ENCODE data around the gene POU4F3. TPM values are rescaled to one million over a fixed set of nuclear protein-coding genes. Genes with fewer than 3 reads are reported as not detected.

POU4F3 gene
- total RNA-seq, 1 experiment from 2014 or later, result not detected

DNA sequence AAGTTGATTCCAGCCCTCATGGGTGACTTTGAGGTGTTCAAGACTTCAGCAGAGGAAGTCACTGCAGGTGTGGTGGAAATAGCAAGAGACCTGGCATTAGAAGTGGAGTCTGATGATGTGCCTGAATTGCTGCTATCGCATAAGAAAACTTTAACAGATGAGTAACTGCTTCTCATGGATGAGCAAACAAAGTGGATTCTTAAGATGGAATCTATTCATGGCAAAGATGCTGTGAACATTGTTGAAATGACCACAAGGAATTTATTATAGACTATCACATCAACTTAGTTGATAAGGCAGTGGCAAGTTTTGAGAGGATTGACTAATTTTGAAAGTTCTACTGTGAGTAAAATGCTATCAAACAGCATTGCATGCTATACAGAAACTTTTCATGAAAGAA lies 17.1 kb upstream of the POU4F3 start:
- peaks cover 16% of the 10 kb centered on the region for H3K9me3 Mint-ChIP-seq
- no peaks in the 10 kb centered on the region for H3K4me1 Mint-ChIP-seq
- no peak overlapping the region for H3K27ac Mint-ChIP-seq
- H3K36me3 Mint-ChIP-seq, result no peaks in the 10 kb centered on the region
- ChIA-PET CTCF (no interaction called here), POLR2A (no interaction called here)
- TF ChIP-seq, protein P1, sequence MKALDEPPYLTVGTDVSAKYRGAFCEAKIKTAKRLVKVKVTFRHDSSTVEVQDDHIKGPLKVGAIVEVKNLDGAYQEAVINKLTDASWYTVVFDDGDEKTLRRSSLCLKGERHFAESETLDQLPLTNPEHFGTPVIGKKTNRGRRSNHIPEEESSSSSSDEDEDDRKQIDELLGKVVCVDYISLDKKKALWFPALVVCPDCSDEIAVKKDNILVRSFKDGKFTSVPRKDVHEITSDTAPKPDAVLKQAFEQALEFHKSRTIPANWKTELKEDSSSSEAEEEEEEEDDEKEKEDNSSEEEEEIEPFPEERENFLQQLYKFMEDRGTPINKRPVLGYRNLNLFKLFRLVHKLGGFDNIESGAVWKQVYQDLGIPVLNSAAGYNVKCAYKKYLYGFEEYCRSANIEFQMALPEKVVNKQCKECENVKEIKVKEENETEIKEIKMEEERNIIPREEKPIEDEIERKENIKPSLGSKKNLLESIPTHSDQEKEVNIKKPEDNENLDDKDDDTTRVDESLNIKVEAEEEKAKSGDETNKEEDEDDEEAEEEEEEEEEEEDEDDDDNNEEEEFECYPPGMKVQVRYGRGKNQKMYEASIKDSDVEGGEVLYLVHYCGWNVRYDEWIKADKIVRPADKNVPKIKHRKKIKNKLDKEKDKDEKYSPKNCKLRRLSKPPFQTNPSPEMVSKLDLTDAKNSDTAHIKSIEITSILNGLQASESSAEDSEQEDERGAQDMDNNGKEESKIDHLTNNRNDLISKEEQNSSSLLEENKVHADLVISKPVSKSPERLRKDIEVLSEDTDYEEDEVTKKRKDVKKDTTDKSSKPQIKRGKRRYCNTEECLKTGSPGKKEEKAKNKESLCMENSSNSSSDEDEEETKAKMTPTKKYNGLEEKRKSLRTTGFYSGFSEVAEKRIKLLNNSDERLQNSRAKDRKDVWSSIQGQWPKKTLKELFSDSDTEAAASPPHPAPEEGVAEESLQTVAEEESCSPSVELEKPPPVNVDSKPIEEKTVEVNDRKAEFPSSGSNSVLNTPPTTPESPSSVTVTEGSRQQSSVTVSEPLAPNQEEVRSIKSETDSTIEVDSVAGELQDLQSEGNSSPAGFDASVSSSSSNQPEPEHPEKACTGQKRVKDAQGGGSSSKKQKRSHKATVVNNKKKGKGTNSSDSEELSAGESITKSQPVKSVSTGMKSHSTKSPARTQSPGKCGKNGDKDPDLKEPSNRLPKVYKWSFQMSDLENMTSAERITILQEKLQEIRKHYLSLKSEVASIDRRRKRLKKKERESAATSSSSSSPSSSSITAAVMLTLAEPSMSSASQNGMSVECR (CRISPR knock-in tag; IDR thresholded peaks at IDR 0.05; ENCODE audit: borderline replicate concordance), result no peak
- TF ChIP-seq MXD4 (CRISPR knock-in tag; IDR thresholded peaks at IDR 0.05; ENCODE audit: borderline replicate concordance), result no peak
- TF ChIP-seq, protein P2, sequence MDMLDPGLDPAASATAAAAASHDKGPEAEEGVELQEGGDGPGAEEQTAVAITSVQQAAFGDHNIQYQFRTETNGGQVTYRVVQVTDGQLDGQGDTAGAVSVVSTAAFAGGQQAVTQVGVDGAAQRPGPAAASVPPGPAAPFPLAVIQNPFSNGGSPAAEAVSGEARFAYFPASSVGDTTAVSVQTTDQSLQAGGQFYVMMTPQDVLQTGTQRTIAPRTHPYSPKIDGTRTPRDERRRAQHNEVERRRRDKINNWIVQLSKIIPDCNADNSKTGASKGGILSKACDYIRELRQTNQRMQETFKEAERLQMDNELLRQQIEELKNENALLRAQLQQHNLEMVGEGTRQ (CRISPR knock-in tag; IDR thresholded peaks at IDR 0.05), result no peak
- TF ChIP-seq, protein P3, sequence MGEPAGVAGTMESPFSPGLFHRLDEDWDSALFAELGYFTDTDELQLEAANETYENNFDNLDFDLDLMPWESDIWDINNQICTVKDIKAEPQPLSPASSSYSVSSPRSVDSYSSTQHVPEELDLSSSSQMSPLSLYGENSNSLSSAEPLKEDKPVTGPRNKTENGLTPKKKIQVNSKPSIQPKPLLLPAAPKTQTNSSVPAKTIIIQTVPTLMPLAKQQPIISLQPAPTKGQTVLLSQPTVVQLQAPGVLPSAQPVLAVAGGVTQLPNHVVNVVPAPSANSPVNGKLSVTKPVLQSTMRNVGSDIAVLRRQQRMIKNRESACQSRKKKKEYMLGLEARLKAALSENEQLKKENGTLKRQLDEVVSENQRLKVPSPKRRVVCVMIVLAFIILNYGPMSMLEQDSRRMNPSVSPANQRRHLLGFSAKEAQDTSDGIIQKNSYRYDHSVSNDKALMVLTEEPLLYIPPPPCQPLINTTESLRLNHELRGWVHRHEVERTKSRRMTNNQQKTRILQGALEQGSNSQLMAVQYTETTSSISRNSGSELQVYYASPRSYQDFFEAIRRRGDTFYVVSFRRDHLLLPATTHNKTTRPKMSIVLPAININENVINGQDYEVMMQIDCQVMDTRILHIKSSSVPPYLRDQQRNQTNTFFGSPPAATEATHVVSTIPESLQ (CRISPR knock-in tag; IDR thresholded peaks at IDR 0.05), result no peak
- no peak for TF ChIP-seq ESRRA (CRISPR knock-in tag; IDR thresholded peaks at IDR 0.05; ENCODE audit: borderline replicate concordance)
- no peak for TF ChIP-seq NR3C1 (CRISPR knock-in tag; conservative IDR thresholded peaks at IDR 0.05; ENCODE audit: low read depth)
- TF ChIP-seq TEAD4 (CRISPR knock-in tag; IDR thresholded peaks at IDR 0.05), result no peak
- TF ChIP-seq, protein P4, sequence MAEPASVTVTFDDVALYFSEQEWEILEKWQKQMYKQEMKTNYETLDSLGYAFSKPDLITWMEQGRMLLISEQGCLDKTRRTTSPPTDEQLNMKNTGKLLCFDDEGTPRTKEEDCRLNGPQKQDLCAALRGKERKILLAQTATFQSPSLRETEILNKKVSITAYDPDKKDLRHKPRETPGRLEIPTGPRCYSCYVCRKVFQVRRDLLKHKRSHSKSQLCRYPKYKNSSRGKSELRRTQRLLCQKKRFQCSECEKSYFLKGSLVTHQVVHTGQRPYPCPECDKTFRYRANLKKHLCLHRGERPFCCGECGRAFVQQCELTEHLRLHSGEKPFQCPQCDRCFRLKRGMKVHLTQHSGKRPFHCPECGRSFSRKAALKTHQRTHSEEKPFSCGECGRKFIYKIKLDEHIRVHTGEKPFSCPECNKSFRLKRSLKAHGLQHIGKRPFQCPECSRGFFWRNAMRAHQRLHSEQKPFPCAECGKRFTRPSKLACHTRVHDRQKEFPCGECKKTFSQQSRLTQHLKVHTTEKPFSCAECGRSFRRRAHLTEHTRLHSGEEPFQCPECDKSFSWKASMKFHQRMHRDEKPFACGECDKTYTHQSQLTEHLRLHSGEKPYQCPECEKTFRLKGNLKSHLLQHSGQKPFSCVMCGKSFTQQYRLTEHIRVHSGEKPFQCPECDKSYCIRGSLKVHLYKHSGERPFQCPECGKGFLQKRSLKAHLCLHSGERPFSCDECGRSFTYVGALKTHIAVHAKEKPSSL (CRISPR knock-in tag; conservative IDR thresholded peaks at IDR 0.05), result no peak
- H3K4me3 Mint-ChIP-seq, result no peak overlapping the region
- DNase-seq (ENCODE audit: low spot score) (no peak), ATAC-seq (no peak)
- H3K27me3 Mint-ChIP-seq (ENCODE audit: low read depth), result peaks cover 16% of the 10 kb centered on the region

DNA sequence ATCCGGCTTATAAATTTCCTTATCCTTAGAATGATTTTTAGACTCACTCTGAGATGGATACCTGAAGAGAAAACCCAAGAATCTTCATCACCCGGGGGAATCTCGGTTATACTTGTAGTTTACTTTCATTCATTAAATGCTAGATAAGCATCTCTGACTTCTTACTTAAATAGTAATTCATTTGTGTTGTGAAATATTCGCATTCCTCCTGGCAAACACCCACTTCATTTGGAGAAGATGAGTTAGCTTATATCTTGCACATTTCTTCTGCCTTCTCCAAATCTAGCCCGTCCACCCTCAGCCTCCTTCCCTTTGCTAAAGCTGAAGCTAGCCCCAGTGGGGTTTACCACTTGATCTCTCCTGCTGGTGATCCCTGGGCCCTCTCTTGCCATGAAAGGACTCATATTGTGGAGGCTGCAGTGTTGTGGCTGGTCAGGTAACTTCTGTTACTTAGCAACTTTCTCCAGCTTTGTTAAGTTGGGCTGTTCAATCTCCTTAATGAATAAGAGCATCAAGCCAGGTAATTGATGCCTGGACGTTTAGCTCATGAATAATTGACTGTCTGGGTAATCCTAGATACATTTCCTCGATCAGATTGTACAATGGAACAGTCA lies 11.3 kb upstream of the POU4F3 start:
- POLR2A ChIA-PET, result no interaction called here

More for the DNA sequence above, 11.3 kb upstream of the POU4F3 start:
- peaks cover 34% of the 10 kb centered on the region for H3K27me3 Mint-ChIP-seq (ENCODE audit: low read depth)
- no peak overlapping the region for H3K4me3 Mint-ChIP-seq
- peaks cover 13% of the 10 kb centered on the region for H3K4me1 Mint-ChIP-seq
- TF ChIP-seq, protein P5, sequence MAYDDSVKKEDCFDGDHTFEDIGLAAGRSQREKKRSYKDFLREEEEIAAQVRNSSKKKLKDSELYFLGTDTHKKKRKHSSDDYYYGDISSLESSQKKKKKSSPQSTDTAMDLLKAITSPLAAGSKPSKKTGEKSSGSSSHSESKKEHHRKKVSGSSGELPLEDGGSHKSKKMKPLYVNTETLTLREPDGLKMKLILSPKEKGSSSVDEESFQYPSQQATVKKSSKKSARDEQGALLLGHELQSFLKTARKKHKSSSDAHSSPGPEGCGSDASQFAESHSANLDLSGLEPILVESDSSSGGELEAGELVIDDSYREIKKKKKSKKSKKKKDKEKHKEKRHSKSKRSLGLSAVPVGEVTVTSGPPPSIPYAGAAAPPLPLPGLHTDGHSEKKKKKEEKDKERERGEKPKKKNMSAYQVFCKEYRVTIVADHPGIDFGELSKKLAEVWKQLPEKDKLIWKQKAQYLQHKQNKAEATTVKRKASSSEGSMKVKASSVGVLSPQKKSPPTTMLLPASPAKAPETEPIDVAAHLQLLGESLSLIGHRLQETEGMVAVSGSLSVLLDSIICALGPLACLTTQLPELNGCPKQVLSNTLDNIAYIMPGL (CRISPR knock-in tag; IDR thresholded peaks at IDR 0.05), result no peak
- TF ChIP-seq, protein P6, sequence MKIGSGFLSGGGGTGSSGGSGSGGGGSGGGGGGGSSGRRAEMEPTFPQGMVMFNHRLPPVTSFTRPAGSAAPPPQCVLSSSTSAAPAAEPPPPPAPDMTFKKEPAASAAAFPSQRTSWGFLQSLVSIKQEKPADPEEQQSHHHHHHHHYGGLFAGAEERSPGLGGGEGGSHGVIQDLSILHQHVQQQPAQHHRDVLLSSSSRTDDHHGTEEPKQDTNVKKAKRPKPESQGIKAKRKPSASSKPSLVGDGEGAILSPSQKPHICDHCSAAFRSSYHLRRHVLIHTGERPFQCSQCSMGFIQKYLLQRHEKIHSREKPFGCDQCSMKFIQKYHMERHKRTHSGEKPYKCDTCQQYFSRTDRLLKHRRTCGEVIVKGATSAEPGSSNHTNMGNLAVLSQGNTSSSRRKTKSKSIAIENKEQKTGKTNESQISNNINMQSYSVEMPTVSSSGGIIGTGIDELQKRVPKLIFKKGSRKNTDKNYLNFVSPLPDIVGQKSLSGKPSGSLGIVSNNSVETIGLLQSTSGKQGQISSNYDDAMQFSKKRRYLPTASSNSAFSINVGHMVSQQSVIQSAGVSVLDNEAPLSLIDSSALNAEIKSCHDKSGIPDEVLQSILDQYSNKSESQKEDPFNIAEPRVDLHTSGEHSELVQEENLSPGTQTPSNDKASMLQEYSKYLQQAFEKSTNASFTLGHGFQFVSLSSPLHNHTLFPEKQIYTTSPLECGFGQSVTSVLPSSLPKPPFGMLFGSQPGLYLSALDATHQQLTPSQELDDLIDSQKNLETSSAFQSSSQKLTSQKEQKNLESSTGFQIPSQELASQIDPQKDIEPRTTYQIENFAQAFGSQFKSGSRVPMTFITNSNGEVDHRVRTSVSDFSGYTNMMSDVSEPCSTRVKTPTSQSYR (CRISPR knock-in tag; IDR thresholded peaks at IDR 0.05), result no peak
- TF ChIP-seq, protein P7, sequence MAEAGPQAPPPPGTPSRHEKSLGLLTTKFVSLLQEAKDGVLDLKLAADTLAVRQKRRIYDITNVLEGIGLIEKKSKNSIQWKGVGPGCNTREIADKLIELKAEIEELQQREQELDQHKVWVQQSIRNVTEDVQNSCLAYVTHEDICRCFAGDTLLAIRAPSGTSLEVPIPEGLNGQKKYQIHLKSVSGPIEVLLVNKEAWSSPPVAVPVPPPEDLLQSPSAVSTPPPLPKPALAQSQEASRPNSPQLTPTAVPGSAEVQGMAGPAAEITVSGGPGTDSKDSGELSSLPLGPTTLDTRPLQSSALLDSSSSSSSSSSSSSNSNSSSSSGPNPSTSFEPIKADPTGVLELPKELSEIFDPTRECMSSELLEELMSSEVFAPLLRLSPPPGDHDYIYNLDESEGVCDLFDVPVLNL (CRISPR knock-in tag; IDR thresholded peaks at IDR 0.05; ENCODE audit: borderline replicate concordance, low read depth), result no peak
- CTCF ChIA-PET, result no interaction called here
- no peaks in the 10 kb centered on the region for H3K36me3 Mint-ChIP-seq
- no peak overlapping the region for H3K27ac Mint-ChIP-seq
- no peaks in the 10 kb centered on the region for H3K9me3 Mint-ChIP-seq
- no peak for ATAC-seq
- no peak for DNase-seq (ENCODE audit: low spot score)

All from WTC11 (cell line).